GM08714 (cell line): ENCODE measurements around the gene RTEL1.

Experiments
- H3K4me3 ChIP-seq: fragments of 200-500 bp; sonication (Bioruptor generic); 2 replicates; pipeline ENCODE4 v1.5.1; 2014; ENCODE audit warnings: mild to moderate bottlenecking, low read length, inconsistent platforms
- ZNF274 ChIP-seq: IDR thresholded peaks from 2 replicates; pipeline ENCODE4 v1.6.1; 2012; ENCODE audit warnings: mild to moderate bottlenecking, low read depth, low read length

The RTEL1 gene

DNA sequence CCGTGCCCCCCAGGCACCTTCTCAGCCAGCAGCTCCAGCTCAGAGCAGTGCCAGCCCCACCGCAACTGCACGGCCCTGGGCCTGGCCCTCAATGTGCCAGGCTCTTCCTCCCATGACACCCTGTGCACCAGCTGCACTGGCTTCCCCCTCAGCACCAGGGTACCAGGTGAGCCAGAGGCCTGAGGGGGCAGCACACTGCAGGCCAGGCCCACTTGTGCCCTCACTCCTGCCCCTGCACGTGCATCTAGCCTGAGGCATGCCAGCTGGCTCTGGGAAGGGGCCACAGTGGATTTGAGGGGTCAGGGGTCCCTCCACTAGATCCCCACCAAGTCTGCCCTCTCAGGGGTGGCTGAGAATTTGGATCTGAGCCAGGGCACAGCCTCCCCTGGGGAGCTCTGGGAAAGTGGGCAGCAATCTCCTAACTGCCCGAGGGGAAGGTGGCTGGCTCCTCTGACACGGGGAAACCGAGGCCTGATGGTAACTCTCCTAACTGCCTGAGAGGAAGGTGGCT lies 39.3 kb downstream of the RTEL1 start:
- no peak for TF ChIP-seq ZNF274
- no peak overlapping the region for H3K4me3 ChIP-seq

- TF ChIP-seq ZNF274: no peak
- no peak overlapping the region for H3K4me3 ChIP-seq
Measured at GRCh38 chr20:63697868-63698545, 39.9 kb downstream of the RTEL1 start.

GRCh38 chr20:63698739-63699465 lies 40.8 kb downstream of the RTEL1 start:
- H3K4me3 ChIP-seq: no peak overlapping the region
- no peak for TF ChIP-seq ZNF274

DNA sequence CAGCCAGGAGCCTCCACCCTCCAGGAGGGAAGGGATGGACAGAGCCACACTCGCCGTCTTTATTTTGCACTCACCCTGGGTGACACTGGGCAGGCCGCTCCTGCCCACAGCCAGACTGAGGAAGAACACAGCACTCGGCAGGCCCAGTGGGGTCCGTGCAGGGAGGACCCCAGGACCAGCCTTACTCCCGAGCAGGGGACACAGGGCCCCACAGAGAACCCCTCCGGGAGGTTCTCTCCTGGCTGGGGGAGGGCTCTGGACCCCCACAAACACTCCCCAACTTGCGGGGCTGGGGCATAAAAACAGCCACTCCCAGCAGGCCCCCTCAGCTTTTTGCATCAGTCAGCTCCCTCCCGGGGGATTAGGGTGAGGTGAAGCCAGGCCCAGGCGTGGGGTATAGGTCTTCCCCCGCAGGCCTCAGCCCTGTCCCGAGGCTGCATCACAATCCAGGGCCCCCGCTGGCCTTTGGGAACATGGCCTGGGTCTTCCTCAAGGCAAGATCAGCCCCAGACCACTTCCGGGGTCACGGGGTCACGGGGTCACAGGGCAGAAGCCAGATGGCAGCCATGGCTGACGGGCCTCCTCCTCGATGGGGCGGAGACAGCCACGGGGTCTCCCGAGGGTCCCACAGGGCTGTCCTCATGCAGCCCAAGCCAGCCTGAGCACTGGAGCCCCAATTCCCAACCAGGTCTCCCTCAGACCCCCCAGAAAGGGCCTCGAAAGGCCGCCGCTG lies 41.5 kb downstream of the RTEL1 start:
- no peak for TF ChIP-seq ZNF274
- no peak overlapping the region for H3K4me3 ChIP-seq

DNA sequence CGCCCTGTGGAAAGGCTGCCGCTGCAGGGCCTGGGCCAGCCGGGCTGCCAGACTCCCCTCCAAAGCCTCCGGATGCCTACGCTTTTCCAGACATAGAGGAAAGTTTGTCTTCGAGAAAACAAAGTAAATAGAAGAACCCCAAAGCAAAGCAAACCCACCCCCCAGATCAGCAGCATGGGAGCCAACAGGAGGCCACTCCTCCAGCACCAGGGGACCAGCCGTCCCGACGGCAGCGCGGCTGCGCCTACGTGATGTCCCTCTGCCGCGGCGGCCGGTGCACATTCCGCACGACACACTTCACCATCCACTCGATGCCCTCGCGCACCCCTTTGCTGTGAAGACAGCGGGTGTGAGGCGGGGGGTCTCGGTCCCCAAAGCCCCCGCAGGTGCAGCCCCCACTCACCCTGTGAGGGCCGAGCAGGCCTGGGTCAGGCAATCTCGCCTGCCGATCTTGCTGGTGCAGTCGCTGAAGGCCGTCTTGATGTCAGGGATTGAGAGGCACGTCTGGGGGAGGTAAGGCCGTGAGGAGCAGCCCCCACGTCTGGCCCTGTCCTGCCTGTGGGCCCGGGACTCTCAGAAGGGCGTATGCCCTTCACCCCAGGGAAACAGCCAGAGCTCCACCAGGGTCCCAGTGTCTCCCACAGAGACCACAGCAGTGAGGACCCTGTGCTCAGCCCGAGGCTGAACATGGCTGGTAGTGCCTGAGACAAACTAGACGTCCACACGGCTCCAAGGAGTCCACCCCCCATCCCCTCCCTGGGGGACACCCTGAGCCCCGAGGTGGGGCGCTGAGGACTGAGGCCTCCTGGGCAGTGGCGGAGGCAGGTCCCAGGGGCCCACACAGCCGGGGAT lies 42.3 kb downstream of the RTEL1 start:
- H3K4me3 ChIP-seq: no peak overlapping the region
- no peak for TF ChIP-seq ZNF274

- TF ChIP-seq ZNF274: no peak
- no peak overlapping the region for H3K4me3 ChIP-seq
Measured at GRCh38 chr20:63701051-63701328, 42.9 kb downstream of the RTEL1 start.

DNA sequence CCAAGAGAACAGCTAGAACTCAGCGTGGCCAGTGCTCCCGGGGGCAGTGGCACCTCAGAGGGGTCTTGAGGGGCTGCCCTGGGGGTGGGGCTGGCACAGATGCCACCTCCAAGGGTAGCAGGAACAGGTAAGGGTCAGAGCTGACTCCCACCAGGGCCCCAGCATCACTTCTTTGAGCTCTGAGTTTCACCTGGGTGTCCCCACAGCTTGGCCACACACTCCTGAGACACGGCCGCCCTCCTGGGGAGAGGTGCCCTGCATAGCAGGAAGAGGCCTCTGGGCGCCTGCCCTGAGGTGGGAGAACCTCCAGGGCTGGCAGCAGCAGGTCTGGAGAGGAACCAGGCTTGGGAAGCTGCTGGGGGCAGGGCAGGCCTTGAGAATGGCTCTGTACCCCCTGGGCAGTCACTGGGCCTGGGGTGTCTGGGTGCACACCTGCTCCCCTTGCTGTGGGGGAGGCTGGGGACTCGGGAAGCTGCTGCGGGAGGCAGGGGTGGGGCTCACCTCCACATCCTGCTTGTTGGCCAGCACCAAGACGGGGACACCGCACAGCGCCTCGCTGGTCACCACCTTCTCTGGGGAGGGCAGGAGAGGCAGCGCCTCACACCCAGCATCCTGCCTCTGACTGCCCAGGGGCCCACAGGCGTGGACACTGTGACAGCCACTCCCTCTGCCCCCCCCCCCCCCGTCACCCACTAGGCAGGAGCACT lies 43.4 kb downstream of the RTEL1 start:
- TF ChIP-seq ZNF274: no peak
- H3K4me3 ChIP-seq: no peak overlapping the region

- TF ChIP-seq ZNF274: no peak
- H3K4me3 ChIP-seq: no peak overlapping the region
Measured at GRCh38 chr20:63702036-63702665, 44.0 kb downstream of the RTEL1 start.

DNA sequence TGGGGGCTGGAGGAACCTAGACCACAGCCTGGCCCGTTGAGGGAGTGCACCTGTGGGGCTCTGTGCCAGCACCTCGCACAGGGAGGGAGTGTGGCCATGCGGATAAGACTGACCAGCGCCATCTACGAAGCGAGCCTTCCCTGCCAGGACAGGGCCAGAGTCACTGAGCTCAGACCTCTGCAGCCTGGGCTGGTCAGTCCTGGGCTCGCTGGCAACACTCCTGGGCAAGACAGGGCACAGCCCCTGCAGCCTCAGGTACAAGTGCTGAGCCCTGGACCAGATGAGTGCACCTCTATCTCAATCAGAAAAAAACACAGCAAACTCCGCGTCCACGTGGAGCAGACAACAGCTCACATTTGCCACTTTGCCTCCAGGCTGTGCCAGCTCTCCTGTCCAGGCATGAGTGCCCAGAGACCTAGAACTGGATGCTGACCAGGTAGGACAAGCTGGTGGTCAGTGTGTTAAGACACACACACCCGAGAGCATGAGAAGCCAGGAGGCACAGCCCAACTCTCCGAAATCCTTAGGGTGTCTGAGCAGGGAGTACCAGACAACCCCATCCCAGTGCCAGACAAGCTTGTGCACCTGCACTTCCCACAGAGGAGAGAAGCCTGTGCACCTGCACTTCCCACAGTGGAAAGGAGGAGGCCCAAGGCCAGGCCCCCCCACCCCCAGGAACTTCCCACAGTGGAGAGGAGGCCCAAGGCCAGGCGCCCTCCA lies 44.8 kb downstream of the RTEL1 start:
- H3K4me3 ChIP-seq: no peak overlapping the region
- TF ChIP-seq ZNF274: no peak

DNA sequence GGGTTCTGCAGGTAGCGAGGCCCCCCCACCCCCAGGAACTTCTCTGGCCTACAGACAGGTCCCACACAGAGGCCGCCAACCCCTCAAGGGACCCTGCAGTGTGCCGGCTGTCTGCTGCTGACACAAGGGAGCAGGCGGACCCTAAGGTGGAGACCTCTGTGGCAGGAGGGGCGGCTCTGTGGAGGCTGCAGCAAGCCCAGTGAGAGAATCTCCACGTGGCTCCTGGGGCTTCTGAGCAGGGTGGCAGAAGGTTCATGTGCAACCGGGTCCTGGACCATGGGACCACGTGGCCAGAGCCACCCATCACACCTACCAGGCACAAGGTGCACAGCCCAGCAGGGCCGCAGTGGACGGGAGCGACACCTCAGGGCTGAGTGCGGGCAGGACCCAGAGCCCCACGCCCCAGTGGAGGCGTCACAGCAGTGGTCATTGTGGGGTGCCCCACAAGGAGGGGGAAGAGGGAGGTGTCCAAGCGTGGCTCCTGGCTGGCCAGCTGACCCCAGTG lies 45.4 kb downstream of the RTEL1 start:
- H3K4me3 ChIP-seq: no peak overlapping the region
- no peak for TF ChIP-seq ZNF274

GRCh38 chr20:63703976-63704748 lies 46.0 kb downstream of the RTEL1 start:
- no peak overlapping the region for H3K4me3 ChIP-seq
- TF ChIP-seq ZNF274: no peak

DNA sequence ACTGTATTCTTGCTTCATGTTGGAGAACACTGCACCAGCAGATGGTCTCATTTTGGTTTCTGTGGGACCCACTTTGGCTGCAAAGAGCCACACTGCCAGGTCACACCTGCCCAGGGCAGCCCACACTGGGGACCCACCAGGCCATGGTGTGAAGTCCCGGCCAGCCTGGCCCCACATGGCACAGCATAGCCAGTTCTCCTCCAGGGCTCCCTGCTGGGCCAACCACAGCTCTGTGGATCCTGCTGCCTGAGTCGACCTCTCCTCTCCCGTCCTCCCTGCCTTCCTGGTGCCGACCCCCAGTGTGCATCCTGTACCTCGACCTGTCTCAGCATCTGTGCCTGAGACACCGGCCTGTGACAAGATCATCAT lies 46.6 kb downstream of the RTEL1 start:
- no peak overlapping the region for H3K4me3 ChIP-seq
- TF ChIP-seq ZNF274: no peak
